ENCODE measurements around the gene ADAMTS17.

DNA sequence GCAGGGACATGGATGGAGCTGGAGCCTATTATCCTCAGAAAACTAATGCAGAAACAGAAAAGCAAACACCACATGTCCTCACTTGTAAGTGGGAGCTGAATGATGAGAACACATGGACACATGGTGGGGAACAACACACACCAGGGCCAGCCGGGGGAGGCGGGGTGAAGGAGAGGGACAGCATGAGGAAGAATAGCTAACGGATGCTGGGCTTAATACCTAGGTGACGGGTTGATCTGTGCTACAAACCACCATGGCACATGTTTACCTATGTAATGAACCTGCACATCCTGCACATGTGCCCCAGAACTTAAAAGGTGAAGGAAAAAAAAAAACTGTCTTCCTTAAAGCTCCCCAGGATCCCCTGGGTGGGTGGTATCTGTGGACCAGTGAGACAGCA lies 87.1 kb downstream of the ADAMTS17 start:
- no peak for TF ChIP-seq POLR2A (IDR thresholded peaks at IDR 0.05; ENCODE audit: low read depth, low read length)
- TF ChIP-seq POLR2AphosphoS5 (IDR thresholded peaks at IDR 0.05; ENCODE audit: low read depth, low read length): no peak
